ENCODE results near the gene STPG2.
A peak's percentile ranks its signal among the peaks of the same experiment; 100 is the strongest.

STPG2 gene

DNA sequence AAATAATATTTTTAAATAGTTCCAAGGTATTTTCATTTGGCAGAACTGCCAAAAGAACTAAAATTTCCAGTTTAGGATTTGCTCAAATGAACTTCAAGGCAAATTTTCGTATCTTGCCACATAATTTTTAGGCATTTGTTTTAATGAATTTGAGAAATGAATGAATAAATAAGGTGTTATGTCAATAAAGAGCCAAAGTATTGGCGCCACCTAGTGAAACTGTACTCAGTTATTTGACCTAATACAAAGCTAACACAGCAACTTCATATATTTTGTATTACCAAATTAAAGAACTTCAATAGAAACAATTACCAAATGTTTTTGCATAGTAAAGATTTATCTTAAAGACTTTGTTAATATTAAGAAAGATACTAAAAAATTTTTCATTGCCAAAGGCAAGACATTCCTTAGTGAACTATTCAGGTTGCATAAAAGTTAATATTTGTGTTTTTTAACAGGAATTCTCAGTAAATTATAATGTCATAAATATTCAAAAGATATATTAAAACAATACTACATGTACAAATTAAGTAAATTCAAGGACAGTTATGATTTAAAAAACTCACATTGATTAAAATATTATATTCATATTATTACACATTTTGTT is 50.3 kb downstream of the STPG2 start:
- peak; percentile 1 for DNase-seq

DNA sequence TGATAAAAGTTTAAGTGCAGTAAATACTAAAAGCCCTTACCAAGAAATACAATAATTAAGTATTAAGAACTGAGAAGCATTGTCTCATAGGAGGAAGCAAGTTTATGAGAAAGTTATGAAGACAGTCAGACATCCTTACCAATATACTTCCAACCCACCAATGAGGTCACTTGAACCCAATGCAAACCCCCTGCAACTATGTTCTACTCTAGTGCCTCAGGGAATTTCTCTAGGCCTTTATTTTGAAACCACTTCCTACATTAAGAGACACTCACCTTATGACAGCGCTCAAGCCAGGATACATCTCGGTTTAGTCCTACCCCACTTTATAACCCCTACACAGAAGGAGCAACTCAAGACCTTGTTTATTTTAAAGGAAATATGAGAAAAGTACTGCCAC is 61.3 kb downstream of the STPG2 start:
- DNase-seq, result no peak

DNA sequence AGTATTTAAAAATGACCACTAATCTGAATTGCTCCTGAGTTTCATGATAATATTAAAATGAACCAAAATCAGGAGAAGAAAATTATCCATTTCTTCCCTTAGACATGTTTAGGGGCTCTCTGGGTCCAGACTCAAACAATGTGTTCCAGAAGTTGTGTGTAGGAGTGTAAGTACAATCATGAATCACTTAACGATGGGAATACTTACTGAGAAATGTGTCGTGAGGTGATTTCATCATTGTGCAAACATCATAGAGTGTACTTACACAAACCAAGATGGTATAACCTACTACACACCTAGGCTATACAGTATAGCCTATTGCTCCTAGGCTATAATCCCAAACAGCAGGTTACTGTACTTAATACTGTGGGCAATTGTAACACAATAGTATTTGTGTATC is 74.8 kb downstream of the STPG2 start:
- no peak for DNase-seq

DNA sequence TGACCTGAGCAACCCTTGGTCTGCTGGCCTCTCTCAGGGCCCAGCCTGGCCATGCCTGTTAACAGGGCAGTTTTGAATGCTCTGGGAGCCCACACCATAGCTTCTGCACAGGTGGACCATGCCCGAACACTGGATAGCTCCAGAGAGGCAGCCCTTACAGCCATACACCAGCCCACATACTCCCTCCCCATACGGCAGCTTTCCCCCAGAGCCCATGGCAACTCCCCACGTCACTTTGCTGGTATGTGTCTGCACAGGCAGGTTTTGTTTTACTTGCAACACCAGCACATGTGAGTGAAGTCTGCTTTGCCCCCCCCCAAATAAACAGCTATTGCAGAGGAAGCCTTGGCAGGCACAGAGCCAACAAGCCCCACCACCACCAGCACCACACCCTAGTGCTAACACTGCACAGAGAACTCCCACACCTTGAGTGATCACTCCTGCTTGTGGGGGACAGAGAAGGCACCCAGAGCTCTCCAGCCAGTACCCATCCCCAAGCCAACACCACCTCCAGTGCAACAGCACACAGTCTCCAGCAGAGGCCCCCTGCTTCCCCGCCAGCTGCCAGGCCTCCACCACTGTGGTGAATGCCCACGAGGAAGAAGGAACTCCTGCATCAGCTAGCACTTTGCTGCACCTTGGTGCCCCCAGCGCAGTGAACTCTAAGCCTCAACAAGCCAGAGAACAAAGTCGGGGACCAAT is 87.3 kb downstream of the STPG2 start:
- no peak for DNase-seq

DNA sequence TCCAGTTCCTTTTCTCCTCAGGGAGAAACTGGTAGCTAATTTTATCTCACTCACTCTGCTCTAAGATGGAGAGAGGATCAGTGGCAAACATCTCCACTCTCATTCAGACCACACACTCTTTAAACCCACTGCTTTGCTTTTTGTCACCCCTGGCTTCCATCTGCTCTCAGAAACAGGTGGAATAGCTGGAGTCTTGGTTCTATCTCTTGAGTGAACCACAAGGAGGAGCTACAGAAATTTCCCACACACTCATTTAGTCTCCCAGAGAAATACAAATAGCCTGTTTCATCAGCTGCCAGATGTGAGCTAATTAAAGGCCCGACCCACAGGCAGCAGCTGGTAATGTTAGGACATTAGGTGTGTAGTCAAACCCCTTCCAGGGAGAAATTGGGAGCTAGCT is 96.6 kb downstream of the STPG2 start:
- no peak for DNase-seq

DNA sequence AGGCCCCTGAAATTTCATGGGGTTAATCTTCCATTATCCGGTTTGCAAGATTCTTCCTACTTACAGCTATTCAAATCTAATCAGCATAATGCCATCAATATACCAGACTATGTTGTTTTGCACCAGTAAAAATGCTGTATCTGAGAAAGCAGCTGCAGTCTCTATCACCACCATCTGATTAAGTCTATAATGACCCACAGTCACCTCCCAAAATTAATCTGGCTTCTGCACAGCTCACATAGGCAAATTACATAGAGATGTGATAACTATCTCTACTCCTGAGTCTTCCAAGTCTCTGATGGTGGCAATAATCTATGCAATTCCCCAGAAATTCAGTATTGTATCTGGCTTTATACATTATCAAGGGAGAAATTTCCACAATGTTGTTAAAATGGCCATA is 113.2 kb downstream of the STPG2 start:
- no peak for DNase-seq

DNA sequence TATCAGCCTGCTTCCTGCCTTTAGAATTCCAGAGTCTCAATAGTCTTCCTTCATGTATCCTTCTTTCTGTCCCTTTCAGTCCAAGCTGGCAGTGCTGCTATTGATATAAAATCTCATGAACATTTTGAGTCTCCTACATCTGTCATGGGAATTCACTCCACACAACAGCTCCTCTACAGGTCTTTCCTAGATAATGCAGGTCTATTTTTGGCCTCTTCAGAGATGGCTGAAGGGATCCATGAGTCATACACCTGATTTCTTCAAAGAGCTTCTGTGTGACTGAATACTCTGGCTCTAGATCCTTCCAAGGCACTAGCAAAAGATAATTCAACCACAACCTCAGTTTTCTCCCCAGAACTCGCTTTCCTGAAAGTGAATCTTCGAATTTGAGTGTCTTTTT is 115.4 kb downstream of the STPG2 start:
- DNase-seq, result no peak

DNA sequence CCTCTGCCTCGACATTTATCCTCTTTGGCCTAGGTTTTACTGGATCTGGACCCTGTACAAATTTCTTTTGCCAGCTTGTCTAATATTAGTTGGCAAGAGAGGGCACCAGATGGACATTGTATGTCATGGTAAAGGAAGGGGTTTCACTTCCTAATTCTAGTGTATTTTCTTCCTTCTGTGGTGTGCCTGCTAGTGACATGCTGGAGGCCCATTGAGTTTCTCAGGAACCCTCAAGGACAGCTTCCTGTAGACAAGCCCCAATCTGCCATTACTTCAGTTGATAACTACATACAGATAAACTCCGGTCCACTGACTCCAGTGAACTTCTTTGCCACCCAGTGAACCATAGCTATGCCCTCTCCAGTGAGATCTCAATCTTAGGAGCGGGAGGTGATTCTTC is 116.9 kb downstream of the STPG2 start:
- no peak for DNase-seq

DNA sequence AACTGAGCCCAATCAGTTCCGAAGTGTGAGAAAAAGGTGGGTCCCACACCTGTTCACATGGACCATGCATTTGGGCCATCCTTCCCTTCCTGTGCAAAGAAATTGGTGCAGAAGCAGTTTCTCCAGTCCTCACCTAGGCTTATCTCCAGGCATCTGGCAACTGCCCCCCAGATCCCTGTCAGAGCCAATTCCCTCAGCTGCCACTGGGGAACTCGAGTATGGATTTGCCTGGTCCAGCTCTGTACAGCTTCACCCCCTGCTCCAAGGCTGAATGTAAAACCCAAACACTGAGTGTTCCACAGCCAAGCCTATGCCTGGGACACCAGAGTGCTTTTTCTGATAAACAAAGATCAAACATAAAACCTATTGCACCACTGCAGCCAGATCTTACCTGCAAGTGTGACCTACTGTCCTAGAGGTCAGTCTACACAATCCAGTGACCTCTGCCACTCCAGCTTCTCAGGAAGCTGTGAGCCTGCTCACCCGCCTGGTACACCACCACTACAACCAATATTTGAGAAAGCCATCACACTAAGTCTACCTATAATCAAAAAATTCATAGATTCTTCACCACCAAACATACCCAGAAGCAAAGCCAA is 136.4 kb downstream of the STPG2 start:
- no peak for DNase-seq

DNA sequence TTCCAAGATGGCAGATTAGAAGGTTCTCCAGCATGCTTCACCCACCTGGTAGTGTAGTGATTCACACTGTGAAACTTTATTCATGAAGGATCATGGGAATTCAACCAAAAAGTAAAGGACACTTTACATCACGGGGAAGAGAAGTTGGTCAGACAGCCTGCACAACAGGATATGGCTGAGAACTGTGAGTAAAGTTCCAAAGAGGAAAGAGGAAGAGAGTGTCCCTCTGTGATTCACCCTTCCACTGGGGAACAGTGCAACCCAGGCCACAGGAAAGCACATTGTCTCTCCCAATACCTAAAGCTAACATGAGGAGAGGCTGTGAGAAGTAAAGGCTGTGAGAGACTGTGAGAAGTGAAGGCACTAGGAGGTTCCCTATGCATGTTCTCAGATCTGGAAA is 137.2 kb downstream of the STPG2 start:
- no peak for DNase-seq

DNA sequence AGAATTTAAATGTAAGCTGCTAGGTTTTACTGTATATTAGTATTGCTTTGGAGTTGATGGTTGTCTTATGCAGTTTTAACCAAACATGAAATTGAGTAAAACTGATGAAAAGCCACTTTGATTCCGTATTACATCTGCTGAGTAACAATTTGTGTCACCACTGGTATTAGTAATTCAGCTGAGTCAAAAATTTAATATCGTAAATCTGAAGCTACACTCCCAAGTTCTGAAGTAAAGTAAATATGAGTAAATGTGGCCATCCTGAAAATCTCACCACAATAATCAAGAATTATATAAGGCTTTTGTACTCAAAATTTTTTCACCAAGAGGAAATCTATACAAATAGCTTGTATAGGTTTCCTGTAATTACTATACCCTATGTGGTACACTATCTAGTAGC is 142.3 kb downstream of the STPG2 start:
- DNase-seq, result no peak

DNA sequence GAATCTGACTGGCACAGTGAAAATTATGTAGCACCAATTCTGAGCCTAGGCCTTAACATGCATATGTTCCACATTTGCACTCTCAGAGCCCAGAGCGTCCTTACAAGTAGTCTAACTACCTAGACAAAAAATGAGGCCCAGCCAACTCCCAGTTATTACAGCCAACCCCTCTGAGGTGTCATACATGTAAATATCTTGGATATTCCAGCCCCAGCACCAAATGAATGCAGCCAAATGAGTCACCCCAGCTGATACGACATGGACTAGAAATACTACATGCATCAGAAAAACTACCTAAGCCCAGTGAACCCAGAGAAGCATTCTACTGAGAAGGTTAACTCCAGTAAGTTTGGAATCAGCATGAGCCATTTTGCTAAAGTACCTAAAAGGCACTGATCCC is 145.1 kb downstream of the STPG2 start:
- DNase-seq, result no peak

DNA sequence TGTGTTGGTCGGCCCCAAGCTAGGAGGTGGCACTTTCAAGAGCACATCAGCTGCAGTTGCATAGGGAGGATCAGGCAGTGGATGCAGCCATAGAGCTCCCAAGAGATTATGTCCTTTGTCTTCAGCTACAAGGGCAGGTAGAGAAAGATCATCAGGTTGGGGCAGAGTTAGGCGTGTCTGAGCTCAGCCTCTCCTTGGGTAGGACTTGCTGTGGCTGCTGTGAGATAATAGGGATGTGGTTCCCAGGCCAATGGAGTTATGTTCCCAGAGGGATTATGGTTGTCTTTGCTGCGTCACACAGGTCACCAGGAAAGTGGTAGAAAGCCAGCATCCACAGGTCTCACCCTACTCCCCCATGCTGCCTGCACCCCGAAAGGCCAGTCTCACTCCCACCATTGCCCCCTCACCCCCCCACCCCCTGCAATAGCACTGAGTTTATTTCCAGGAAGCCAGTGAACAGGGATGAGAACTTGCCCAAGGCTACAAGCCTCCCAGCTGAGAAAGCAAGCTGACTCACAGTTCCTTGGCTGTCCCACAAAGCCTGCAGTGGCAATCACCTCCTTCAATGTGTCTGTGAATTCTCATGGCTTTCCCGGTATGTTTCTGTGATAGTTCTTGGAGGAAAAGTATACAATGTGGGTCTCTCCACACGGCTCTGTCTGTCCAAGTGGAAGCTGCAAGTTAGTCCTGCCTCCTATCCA is 148.4 kb downstream of the STPG2 start:
- DNase-seq, result no peak

DNA sequence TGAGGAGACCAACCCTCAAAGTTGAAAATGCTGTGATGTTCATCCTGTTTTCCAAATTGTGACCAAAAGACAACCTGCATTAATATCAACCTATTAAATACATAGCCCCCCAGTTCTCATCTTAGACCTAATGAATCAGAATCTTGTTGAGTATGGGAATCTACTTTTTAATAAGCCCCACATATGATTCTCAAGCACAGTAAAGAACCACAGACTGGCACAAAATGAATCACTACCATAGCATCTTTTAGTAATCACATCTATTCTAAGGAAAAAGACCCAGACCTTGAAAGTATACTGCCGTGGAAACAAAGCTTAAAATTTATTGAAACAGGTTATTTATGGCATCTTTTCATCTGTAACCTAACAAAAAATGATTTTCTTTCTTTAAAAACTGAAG is 152.9 kb downstream of the STPG2 start:
- no peak for DNase-seq

DNA sequence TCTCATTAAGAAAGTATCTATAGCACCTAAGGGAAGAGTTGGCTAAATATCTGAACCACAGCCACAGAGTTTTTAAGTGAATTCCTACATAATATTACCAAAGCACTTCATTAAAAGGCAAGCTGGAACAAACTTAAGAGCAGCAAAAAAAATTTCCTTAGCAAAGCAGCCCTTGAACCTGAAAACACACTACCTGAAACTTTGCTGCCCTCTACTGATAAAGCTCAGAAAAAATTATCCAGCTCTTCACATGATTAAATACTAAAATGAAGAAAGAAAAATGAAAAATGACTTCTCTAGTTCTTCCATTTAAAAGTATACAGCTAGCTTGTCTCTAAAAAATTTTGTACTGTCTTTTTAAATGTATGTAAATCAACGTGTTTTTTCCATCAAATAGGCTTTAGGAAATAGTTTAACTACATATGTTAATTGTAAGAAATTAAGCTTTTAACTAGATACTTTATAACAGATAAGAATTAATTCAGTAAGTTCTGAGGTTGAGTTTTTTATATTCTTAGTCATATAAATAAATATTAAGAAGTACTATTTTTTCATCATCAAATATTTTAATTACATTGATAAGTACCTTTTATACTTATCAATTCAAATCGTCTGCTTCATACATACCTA is 156.1 kb downstream of the STPG2 start:
- peak; percentile 55 for DNase-seq

DNA sequence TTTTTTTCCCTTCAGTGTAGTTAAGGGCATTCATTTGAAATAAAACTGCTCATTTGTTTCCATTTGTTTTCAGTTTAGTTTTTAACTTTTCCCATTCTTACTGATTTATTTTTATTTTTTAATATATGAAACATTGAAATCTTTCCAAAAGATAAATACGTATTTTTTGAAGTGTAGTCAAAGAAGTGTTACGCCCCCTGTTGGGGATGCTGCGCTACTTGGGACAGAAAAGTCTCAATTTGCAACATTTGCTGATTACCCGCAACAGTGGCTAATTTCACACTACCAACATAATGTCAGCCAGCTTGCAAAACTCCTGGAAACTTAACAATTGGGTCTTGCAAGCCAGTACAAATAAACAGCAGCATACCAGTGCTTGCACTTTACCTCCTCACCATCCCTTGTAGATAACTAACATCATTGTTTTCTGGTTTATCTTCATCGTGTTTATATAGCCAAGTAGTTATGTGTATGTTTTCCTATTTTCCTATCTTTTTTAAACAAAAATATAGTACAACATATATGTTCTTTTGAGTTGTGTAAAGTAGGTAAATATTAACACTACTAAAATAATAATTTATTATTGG is 158.6 kb downstream of the STPG2 start:
- no peak for DNase-seq

DNA sequence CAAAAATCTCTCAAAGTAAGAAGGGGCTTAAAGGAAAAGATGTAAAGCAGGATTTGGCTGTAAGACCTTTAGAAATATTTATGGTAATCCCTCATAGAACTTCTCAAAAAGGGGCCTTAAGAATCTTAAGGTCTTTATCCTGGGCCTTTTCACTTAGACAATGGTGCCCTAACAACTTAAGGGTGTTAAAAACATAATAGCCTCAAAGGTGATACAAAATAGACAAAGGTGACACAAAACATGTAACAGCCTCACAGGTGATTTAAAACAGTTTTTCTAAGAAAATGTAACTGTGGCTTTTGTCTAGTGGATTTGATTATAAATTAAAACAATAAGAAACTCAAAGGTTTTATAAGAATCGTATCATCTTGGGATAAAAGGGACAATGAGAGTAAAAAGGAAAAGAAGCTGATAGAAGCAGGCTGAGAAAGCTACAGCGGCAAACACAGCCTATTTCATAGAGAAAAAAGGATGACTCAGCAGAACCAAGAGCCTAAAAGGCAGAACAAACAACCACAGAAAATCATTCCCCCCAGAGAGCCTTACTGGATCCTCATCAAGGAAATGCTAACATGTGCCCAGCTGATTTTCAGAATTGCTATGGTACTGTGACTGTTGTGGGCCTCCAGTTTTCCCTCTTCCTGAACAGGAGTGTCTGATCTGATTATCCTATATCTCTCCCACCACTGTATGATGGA is 164.3 kb downstream of the STPG2 start:
- DNase-seq, result no peak

DNA sequence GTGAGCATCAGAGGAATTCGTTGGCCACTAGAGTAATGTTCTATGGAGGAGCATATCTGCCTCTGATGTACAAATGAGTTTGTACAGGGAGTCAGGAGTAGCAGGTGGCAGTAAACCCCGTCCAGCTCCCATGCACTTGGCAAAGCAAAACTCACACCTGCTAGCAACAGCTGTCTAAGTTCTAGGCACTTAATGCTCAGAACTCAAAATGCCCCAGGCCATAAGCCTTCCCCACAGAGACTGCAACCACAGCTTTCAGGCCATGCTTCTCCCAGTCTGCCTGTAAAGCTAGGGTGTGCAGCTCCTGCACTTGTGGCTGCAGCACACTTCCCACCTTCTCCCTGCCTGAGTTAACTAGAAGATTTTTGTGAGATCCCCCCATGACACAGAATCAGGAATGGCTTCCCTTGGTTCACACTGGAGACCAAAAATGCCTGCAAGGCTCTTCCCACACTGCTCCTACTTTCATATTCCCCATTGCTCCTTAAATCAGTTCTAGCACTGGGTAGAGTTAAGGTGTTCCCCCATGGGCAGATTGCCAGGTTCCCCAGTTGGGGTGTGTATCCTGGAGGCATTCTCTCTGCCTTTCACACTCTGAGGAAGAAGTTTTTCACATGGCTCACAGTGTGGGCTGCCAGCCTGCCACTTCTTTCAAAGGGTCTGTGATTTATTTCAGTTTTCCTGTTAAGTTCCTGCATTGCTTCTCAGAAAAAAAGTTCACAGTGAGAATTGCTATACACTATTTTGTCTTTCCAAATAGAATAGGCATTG is 189.9 kb downstream of the STPG2 start:
- DNase-seq, result no peak

DNA sequence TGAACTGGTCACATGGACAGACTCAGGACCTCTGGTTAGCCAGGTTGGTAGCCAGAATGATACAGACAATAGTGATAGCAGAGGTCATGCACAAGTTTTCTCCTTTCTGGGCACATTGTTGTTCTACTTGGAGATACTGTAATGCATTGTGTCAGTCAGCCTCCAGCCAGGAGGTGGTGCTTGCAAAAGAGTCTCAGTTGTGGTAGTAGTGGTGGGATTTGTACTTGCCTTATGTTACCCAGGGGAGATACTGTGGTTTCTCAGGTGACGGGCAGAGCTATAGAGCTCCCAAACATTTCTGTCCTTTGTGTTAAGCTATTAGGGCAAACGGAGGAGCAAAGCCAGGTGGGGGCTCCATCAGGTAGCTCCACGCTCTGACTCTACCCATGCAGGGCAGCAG is 190.5 kb downstream of the STPG2 start:
- DNase-seq, result no peak

DNA sequence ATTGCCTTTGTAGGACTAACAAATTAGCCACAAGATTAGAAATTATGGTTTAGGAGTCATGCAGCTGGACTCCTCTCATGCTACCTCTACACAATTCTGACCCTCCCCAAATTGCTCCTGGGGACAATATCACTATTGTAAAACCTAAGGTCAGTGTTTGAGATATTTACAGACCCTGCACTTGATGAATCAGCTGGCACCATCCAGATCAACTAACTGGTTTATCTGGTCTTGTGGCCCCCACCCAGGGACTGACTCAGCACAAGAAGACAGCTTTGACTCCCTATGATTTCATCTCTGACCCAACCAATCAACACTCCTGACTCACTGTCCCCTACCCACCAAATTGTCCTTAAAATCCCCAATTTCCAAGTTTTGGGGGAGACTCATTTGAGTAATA is 192.4 kb downstream of the STPG2 start:
- DNase-seq, result no peak

DNA sequence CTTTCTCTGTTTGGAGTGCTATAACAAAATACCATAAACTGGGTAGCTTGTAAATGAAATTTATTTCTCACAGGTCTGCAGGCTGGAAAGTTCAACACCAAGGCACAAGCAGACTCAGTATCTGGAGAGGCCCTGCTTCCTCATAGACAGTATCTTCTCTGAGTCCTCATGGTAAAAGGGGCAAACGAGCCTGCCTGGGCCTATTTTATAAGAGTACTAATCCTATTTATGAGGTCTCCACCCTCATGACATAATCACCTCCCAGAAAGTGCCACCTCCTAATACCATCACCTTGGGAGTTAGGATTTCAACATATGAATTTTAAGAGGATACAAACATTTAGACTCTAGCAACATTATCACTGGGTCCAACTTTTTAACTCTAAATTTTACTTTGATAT is 200.3 kb downstream of the STPG2 start:
- DNase-seq, result no peak

DNA sequence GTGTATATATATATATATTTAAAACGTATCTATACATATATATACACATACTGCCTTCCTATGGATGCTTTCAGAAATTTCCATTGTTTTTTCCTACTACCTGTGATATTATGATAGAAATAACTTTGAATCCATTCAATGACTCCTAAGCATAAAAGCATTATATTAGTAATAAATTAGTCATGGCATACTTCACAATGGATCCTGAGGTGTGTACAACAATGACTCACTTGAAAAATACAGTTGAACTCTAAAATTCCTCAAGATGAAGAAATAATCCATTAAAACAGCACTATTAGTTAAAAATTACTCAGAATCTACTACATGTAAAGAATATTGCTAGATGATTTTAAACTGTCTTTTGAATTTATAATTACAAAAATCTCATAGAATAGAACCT is 201.1 kb downstream of the STPG2 start:
- no peak for DNase-seq
